Measurements from ENCODE around the gene XBP1.
"Not testable (repeated sequence)": the region's sequence is repeated elsewhere in the genome, so short reads cannot be mapped to it uniquely, and the experiment has no call there.

The XBP1 gene

DNA sequence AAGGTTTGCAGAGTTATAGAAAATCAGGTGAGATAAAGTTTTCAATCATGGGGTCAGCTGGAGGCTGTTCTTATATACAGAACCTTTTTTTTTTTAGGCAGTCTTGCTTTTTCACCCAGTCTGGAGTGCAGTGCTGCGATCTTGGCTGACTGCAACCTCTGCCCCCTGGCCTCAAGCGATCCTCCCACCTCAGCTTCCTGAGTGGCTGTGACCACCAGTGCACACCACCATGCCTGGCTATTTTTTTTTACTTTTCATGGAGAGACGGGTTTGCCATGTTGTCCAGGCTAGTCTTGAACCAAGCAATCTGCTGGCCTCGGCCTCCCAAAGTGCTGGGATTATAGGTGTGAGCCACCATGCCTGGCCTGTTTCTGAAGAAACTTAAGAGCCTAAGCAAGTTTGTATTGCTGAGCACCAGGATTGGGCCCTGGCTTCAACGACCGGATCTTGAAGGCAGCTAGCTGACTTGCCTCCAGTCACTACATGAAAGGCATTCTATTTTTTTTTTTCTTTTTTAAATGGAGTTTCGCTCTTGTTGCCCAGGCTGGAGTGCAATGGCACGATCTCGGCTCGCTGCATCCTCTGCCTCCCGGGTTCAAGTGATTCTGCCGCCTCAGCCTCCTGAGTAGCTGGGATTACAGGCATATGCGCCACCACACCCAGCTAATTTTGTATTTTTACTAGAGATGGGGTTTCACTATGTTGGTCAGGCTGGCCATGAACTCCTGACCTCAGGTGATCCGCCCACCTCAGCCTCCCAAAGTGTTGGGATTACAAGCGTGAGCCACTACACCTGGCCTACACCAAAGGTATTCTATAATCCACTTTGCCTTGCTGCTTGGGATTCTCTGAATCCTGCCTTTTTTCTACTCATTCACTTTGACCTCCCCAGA is 7.6 kb downstream of the XBP1 start:
- DNase-seq (ENCODE audit: low read depth in 2 of 2), result no peak

DNA sequence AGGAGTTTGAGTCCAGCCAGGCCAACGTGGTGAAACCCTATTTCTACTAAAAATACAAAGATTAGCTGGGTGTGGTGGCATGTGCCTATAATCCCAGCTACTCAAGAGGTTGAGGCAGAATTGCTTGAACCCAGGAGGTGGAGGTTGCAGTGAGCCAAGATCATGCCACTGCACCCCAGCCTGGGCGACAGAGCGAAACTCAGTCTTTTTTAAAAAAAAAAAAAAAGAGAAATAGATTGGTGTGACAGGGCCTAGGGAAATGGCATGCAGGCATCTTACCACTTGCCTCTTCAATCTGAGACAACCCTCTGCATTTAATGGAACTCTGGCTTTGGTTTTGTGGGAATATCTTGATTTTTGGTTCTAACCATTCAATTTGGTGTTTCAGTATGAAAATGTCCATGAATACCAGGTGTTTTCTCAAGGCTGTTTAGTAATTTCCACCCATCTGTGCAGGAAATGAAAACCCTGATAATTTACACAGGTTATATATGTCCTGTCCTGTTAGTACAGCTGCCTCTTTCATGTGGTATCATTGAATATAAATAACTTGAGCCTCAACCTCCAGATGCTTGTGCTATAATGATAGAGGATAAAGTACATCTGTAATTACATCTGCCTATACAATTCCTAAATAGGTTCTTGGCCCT is 8.4 kb downstream of the XBP1 start:
- DNase-seq (ENCODE audit: low read depth in 2 of 2), result no peak

DNA sequence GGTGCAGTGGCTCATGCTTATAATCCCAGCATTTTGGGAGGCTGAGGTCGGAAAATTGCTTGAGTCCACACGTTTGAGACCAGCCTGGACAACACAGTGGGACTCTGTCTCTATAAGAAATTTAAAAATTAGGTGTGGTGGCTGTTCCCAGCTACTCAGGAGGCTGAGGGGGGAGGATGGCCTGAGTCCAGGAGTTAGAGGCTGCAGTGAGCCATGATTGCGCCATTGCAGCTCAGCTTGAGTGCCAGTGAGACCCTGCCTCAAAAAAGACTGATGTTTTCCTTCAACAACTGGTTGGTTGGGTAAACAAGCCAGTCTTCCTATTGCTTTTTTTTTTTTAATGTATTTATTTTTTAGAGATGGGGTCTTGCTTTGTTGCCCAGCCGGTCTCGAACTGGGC is 9.2 kb downstream of the XBP1 start:
- DNase-seq (ENCODE audit: low read depth in 2 of 2), result no peak

DNA sequence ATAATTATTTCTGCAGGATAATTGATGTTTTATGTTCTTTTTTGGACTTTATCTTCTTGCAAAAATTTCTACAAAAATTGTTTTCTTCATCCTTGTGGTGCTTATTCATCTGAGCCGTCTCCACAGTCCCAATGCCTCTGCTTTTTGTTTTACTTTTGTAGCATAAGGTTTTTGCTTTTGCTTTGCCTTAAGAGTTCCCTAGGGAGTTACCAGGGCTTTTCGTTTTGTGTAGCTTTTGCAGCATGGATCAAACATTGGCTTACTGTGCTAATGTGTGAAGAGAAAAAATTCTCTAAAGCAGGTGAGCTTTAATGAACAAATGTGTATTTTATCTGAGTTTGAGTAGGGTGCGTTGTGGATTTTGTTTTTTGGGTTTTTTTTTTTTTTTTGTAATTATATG is 11.8 kb downstream of the XBP1 start:
- no peak for DNase-seq (ENCODE audit: low read depth in 2 of 2)

DNA sequence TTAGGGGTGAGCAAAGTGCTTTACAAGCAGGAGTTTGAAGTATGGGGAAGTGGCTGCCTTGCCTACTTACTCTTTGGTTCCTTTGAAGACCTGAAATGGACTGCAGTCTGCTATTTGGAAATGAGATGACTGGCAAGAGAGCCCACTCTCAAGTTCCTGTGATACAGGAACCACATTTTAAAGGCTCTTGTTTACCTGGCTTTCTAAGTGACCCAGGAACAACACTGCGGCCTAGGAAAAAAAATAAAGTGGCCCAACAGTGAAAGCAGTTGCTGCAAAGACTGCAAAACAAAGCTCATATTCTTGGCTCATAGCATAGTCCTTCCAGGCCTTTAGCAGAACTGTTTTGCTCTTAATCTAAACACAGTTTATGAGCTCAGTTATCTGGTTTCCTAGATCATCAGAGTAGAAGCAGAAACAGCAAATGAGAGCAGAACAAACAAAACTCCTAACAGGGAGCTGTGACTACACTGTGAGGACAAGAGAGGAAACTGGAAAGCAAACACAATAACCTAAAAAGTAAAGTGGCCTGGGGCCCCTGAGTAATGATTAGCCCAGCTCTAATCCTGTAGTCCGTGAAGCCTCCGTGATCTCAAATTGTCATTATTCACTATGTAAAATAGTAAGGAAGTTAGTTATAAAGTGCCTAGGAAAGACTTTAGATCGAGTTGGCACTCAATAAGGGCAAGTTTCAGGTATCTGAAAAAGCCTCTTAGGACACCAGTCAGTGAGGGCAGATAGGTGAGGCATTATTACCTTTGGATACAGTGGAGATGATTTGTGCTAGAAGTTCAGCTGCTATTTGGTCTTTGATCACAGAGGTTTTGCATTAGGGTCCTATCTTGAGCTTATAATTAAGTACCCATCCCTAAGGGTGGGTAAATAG is 16.3 kb downstream of the XBP1 start:
- no peak for DNase-seq (ENCODE audit: low read depth in 2 of 2)

DNA sequence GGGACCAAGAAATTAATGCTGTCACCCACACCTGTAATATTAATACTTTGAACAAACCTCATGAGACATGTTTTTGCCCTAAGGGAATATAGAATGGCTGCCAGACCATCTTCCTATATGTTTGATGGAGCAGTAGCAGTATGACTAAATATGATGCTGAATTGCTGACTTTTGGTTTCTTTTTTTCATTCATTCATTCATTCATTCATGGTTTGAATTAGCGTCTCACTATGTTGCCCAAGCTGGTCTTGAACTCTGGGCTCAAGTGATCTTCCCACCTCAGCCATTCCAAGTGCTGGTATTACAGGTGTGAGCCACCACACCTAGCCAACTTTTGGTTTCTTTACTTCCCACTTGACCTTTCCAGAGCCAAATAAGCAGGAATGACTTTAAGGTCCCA is 20.1 kb downstream of the XBP1 start:
- DNase-seq (ENCODE audit: low read depth in 2 of 2), result no peak

DNA sequence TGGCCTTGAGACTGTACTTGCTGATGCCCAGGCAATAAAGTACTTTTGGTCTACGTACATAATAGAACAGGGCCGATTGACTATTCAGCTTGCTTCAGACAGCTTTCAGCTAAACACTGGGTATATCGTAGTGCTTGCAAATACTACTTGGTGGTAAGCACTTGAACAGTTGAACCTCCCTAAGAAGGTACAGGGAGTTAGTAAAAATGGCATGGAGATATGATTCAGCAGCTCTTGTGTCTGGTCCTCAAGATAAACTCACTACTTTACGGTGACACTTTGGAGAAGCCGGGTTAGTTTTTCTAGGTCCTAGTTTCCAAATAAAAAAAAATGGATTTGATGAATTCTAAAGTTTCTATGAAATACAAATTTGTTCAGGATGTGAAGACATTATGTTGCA is 20.5 kb downstream of the XBP1 start:
- DNase-seq (ENCODE audit: low read depth in 2 of 2), result no peak

DNA sequence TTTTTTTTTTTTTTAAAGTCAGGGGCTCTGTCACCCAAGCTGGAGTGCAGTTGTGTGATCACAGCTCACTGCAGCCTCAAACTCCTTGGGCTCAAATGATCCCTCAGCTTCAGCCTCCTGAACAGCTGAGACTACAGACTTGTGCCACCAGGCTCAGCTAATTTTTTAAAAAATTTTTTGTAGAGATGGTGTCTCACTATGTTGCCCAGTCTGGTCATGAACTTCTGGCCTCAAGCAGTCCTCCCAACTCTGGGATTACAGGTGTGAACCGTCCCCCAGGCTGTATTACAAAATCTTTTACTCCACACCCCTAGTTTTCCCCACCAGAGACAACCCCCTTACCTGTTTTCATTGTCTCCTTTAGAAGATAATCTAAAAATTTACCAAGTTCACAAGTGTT is 26.0 kb downstream of the XBP1 start:
- no peak for DNase-seq (ENCODE audit: low read depth in 2 of 2)

DNA sequence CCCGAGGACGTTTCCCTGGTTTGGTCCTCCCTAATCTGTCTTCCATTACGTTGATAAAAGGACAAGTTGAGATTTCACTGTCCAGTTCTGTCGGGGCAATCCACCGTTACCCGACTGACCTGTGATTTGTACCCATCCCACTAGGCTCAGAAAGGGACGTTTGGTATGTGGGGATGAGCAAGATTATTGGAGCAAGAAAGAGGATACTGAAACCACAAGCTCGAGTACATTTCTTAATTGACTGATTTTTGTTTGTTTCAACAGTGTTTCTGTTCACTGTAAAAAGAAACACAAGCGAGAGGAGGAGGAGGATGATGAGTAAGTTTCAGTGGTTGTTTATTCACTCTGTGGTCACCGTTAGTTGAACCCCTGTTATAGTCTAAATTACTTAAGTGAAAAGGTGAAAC is 26.9 kb downstream of the XBP1 start:
- DNase-seq (ENCODE audit: low read depth in 2 of 2), result no peak

DNA sequence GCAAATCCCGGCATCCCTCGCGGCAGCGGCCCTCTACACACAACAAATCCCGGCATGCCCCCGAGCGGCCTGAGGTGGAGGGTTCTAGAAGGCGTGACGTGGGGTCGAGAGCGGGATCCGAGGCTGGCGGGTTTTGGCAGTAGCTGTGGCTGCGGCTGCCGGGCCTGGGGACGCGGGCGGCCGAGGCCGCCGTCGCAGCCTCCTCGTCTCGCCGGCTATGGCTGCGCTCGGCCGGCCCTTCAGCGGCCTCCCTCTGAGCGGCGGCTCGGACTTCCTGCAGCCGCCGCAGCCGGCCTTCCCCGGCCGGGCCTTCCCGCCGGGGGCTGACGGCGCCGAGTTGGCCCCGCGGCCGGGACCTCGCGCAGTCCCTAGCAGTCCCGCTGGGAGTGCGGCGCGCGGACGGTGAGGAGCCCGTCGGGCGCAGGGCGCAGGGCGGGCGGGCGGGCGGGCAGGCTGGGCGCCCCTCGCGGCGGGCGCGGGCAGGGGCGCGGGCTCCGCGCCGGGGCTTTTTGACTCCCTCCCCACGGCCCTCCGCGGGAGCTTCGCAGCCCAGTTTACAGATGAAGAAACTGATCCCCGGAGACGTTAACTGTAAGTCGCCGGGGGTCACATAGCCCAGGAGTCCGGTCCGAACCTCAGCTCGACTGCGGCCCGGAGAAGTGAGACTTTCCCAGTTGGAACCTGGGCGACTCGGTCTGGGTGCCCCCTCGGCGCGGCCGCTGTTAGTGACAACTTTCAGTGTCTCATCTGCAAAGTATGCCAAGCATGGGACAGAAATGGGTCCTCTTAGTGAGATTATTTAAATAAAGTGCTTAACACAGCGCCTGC is 27.5 kb downstream of the XBP1 start, which contains the start of gene CCDC117:
CCDC117 (plus strand) TSS at position 63 of the 828 bp plus-strand sequence; CDS start at position 218, 155 bp downstream.
- peak; percentile 88 to 89 for DNase-seq (ENCODE audit: low read depth in 2 of 2)

DNA sequence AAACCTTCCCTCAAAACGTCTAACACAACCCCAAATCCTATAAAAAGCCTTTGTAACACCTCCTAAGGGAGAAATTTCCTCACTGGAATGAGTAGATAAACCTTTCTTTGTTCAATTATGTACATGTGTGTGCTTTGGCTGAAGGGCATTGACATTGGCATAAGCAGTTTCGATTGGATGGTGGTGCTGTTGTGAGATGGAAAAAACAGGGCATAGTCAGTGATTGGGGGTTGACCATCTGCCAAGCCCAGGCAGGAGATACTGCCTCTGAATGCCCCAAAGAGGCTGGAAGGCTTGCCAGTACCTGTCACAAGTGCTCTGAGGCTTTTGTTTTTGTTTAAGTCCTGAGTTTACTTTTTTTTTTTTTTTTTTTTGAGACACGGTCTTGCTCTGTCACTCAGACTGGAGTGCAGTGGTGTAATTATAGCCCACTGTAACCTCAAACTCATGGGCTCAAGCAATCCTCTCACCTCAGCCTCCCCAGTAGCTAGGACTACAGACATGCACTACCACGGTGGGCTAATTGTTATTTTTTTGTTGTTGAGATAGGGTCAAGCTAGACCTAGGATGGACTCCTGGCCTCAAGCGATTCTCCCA is 29.1 kb downstream of the XBP1 start:
- no peak for DNase-seq (ENCODE audit: low read depth in 2 of 2)

DNA sequence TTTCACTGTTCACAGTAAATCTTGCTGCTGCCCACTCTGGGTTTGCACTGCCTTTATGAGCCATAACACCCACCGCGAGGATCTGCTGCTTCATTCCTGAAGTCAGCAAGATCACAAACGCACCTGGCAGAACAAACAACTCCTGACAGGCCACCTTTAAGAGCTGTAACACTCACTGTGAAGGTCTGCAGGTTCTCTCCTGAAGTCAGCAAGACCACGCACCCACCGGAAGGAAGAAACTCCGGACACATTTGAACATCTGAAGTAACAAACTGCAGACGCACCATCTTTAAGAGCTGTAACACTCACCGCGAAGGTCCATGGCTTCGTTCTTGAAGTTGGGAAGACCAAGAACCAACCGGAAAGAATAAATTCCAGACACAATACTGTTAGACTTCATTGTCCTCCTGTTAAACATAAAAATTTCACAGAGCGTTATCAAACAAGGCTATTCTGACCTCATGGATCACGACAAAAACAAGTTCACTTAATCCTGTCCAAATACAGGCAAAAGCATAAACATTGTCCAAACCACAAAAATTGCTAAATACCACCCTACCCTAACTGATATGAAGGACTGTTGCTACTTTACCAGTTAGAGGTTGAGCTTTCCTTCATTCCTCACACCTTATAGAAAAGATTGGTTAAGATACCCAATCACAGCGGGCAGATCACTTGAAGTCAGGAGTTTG is 30.8 kb downstream of the XBP1 start:
- DNase-seq (ENCODE audit: low read depth in 2 of 2), result no peak

DNA sequence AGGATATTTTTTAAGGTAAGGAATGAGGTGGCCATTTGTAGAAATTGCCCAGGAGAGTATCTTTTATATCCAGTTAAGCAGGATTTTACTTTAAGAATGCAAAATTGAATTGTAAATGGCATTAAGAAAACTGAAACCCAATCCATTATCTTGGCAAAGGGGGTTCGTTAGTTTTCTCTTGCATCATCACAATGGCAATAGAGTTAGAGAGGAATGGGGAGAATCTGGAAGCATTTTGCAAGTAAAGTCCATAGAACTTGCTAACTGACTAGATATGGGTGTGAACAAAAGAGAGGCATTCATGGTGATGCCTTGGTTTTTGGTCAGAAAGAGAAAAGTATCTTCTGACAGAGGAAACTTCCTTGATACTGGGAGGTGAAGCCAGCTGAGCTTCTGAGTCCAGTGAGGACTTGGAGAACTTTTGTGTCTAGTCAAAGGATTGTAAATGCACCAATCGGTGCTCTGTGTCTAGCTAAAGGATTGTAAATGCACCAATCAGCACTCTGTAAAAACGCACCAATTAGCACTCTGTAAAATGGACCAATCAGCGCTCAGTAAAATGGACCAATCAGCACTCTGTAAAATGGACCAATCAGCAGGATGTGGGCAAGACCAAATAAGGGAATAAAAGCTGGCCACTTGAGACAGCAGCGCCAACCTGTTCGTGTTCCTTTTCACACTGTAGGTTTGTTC is 31.5 kb downstream of the XBP1 start:
- DNase-seq (ENCODE audit: low read depth in 2 of 2), result no peak

DNA sequence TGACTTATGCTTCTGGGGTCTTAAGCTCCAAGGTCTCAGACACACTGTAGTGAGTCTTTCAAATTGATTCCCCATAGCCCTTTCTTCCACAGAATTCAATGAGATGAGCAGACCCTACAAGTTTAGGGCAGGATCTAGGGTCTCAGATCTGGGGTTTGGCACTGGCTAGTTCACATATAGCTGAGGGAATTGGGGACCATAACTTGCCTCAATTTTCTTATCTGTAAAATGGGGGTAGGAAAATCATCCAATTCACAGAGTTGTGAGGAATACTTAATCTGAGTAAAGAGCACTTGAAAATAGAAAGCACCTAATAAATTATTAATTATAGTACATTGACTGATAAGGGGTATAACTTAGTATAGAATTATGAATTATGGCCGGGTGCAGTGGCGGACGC is 33.7 kb downstream of the XBP1 start:
- no peak for DNase-seq (ENCODE audit: low read depth in 2 of 2)

DNA sequence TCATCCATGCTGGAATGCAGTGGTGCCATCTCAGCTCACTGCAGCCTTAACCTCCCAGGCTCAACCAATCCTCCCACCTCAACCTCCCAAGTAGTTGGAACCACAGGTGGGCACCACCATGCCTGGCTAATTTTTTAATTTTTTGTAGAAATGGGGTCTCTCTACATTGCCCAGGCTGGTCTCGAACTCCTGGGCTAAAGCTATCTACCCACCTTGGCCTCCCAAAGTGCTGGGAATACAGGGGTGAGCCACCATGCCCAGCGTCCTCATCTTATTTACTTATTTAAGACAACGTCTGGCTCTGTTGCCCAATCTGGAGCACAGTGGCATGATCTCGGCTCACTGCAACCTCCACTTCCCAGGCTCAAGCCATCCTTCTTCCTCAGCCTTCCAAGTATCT is 38.4 kb downstream of the XBP1 start:
- not testable (repeated sequence) for DNase-seq (ENCODE audit: low read depth in 2 of 2)

DNA sequence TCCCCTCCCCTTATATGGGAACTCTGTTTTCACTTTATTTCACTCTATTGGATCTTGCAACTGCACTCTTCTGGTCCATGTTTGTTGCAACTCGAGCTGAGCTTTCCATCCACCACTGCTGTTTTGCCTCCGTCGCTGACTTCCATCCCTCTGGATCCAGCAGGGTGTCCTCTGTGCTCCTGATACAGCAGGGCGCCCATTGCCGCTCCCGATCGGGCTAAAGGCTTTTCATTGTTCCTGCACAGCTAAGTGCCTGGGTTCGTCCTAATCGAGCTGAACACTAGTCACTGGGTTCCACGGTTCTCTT is 39.0 kb downstream of the XBP1 start:
- no peak for DNase-seq (ENCODE audit: low read depth in 2 of 2)

DNA sequence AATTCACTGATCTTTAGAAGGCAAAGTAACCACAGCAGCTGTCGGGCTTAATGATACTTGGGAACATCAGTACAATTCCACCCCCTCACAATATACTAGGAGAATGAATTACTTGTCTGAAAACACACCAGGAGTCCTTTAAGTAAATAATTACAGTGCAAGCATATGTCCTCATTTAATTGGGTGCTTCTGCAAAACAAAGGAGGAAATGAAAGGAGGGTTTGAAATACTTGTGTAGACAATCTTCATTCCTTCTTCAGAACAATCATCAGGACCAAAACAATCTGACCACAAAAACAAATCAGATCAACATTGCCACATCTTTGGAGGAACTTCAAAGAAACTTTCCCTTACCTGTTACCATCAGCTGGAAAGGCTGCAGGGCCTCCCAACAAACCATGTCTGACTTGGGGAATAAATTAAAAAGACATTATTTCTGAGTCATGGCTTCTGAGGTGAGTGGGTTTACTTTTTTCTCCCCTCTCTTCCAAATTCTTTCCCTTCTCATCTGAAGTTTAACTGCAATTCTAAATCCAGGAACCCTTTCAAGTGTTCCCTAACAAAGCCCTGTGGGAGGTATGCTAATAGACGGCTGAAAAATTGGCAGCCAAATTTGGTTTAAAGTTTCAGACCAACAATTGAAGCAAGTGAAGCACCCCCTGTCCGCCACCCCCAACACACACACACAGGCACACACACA is 40.4 kb downstream of the XBP1 start:
- no peak for DNase-seq (ENCODE audit: low read depth in 2 of 2)

DNA sequence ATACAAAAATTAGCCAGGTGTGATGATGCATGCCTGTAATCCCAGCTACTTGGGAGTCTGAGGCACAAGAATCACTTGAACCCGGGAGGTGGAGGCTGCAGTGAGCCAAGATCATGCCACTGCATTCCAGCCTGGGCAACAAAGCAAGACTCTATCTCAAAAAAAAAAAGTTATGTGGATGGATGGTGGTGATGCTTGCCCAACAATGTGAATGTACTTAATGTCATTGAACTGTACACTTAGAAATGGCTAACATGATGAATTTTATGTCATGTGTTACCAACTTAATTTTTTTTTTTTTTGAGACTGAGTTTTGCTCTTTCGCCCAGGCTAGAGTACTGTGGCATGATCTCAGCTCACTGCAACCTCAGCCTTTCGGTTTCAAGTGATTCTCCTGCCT is 45.9 kb downstream of the XBP1 start:
- DNase-seq (ENCODE audit: low read depth in 2 of 2), result not testable (repeated sequence)

DNA sequence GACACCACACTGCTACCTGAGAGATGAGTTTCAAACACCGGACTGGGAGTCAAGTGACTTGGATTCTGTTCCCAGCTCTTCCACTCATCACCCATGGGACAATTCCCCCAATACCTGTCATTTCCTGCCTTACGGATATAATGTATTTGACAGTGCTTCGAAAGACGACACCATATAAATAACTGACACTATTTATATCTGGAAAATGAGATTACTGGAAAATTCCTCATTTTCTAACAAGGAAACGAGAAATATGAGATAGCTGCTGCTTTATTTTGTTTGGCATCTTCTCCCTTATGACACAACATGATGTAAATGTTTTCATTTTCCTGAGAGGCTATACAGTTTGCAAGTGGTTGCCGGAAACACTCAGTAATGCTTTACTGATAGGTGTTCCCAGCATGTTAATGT is 49.9 kb downstream of the XBP1 start:
- no peak for DNase-seq (ENCODE audit: low read depth in 2 of 2)
